ENCODE data around the gene EIF4A3. TPM values are rescaled to one million over a fixed set of nuclear protein-coding genes. Genes with fewer than 3 reads are reported as not detected.

The EIF4A3 gene
- total RNA-seq, 4 donors from 2014 or later, result 31.0 to 61.0 (median 39.8) TPM

- Histone ChIP-seq H3K27ac (replicated peaks in 1 of 4) (no peak overlapping the region), H3K36me3 (no peaks in the 10 kb centered on the region), H3K4me3 (no peak overlapping the region), H3K4me1 (peaks cover 3 to 20% (median 15%) of the 10 kb centered on the region in 4 donors), H3K9me3 (no peaks in the 10 kb centered on the region), H3K27me3 (no peaks in the 10 kb centered on the region)
- no peak for TF ChIP-seq POLR2A (IDR thresholded peaks at IDR 0.05; ENCODE audit: low read depth)
- no peak for TF ChIP-seq POLR2AphosphoS5 (IDR thresholded peaks at IDR 0.05)
- no peak for TF ChIP-seq CTCF (IDR thresholded peaks at IDR 0.05)
- TF ChIP-seq EP300 (IDR thresholded peaks at IDR 0.05), result no peak
- intact Hi-C loops (cut with DNase I), result loop anchor here (5.0 kb wide), 1 partner anchor 64 kb away; no protein-coding TSS in a partner anchor
- no peak for DNase-seq (ENCODE audit: extremely low spot score)
- 91% methylated on average over 3 of the region's 3 CpGs for WGBS
Measured at GRCh38 chr17:80153004-80153403, 6.1 kb upstream of the EIF4A3 start.

- WGBS, result 71% methylated on average over 11 of the region's 11 CpGs
- Histone ChIP-seq H3K27me3 (no peaks in the 10 kb centered on the region), H3K27ac (replicated peaks in 1 of 4) (no peak overlapping the region), H3K9me3 (no peaks in the 10 kb centered on the region), H3K4me1 (peaks cover 5 to 21% (median 18%) of the 10 kb centered on the region in 4 donors), H3K4me3 (no peak overlapping the region), H3K36me3 (no peaks in the 10 kb centered on the region)
- intact Hi-C loops (cut with DNase I), result loop anchor here (5.0 kb wide), 1 partner anchor 65 kb away; no protein-coding TSS in a partner anchor
- TF ChIP-seq CTCF (IDR thresholded peaks at IDR 0.05), result no peak
- no peak for TF ChIP-seq POLR2A (IDR thresholded peaks at IDR 0.05; ENCODE audit: low read depth)
- TF ChIP-seq POLR2AphosphoS5 (IDR thresholded peaks at IDR 0.05), result no peak
- DNase-seq (ENCODE audit: extremely low spot score), result no peak
Measured at GRCh38 chr17:80152081-80152702, 5.3 kb upstream of the EIF4A3 start.

- Histone ChIP-seq H3K4me3 (no peak overlapping the region), H3K36me3 (no peaks in the 10 kb centered on the region), H3K27ac (replicated peaks in 1 of 4) (peak overlapping the region in 2 of 4 donors; percentile 9 to 11), H3K9me3 (no peaks in the 10 kb centered on the region), H3K4me1 (peaks cover 5 to 21% (median 18%) of the 10 kb centered on the region in 4 donors), H3K27me3 (no peaks in the 10 kb centered on the region)
- intact Hi-C loops (cut with DNase I), result loop anchor here (5.0 kb wide), 1 partner anchor 66 kb away; no protein-coding TSS in a partner anchor
- no peak for TF ChIP-seq POLR2AphosphoS5 (IDR thresholded peaks at IDR 0.05)
- no peak for TF ChIP-seq CTCF (IDR thresholded peaks at IDR 0.05)
- no peak for TF ChIP-seq POLR2A (IDR thresholded peaks at IDR 0.05; ENCODE audit: low read depth)
- no peak for DNase-seq (ENCODE audit: extremely low spot score)
- 73% methylated on average over 5 of the region's 5 CpGs for WGBS
Measured at GRCh38 chr17:80151333-80151732, 4.4 kb upstream of the EIF4A3 start.

GRCh38 chr17:80146121-80147034 is 550 bp downstream of the EIF4A3 start:
- DNase-seq (ENCODE audit: extremely low spot score), result no peak
- no peak for TF ChIP-seq CTCF (IDR thresholded peaks at IDR 0.05)
- no peak for TF ChIP-seq EP300 (IDR thresholded peaks at IDR 0.05)
- TF ChIP-seq POLR2A (IDR thresholded peaks at IDR 0.05; ENCODE audit: low read depth), result no peak
- no peak for TF ChIP-seq POLR2AphosphoS5 (IDR thresholded peaks at IDR 0.05)
- no peaks in the 10 kb centered on the region for H3K9me3 ChIP-seq
- peak overlapping the region; percentile 96 to 98 (median 96) for H3K27ac ChIP-seq (replicated peaks in 1 of 4)
- intact Hi-C loops (cut with DNase I), result loop anchor here (5.0 kb wide), 2 partner anchors 44 to 116 kb away; partner anchors contain the start of genes GAA and RNF213
- H3K27me3 ChIP-seq, result no peaks in the 10 kb centered on the region
- H3K36me3 ChIP-seq, result peaks cover 14 to 29% (median 28%) of the 10 kb centered on the region in 4 donors
- peaks cover 22 to 41% (median 38%) of the 10 kb centered on the region in 4 donors for H3K4me1 ChIP-seq
- peak overlapping the region; percentile 92 to 98 (median 96) for H3K4me3 ChIP-seq
- under 1% methylated on average over 30 of the region's 69 CpGs for WGBS

Data from esophagus muscularis mucosa (tissue), 4 donors.